ENCODE results near the gene PGA3. TPM values are rescaled to one million over a fixed set of nuclear protein-coding genes. Genes with fewer than 3 reads are reported as not detected.

The PGA3 gene
- total RNA-seq, 4 donors from 2014 or later: 4.3 to 7.9 TPM; not detected in 2

GRCh38 chr11:61193596-61193995 is 9.7 kb upstream of the PGA3 start:
- 25 to 30% methylated on average over 7 to 12 of the region's 12 CpGs for WGBS, 2 donors

GRCh38 chr11:61194169-61194671 is 9.1 kb upstream of the PGA3 start:
- DNase-seq: peak; percentile 67 to 71
- H3K4me3 ChIP-seq (replicated peaks in 1 of 3): no peak overlapping the region
- H3K27ac ChIP-seq: peak overlapping the region; percentile 65 to 73 (median 71)
- no peak for TF ChIP-seq POLR2A (IDR thresholded peaks at IDR 0.05)
- no peak for TF ChIP-seq CTCF (IDR thresholded peaks at IDR 0.05)
- WGBS, 2 donors: 31 to 33% methylated on average over 11 to 12 of the region's 12 CpGs
- no peaks in the 10 kb centered on the region for H3K36me3 ChIP-seq
- no peaks in the 10 kb centered on the region for H3K27me3 ChIP-seq
- intact Hi-C loops (cut with DNase I): no loop called here
- no peaks in the 10 kb centered on the region for H3K9me3 ChIP-seq
- H3K4me1 ChIP-seq: peaks cover 23 to 32% of the 10 kb centered on the region in 2 donors

More at GRCh38 chr11:61193596-61193995, 9.7 kb upstream of the PGA3 start:
- Histone ChIP-seq H3K4me1 (peaks cover 23 to 32% of the 10 kb centered on the region in 2 donors), H3K27ac (peak overlapping the region; percentile 65 to 73 (median 71)), H3K9me3 (no peaks in the 10 kb centered on the region), H3K4me3 (replicated peaks in 1 of 3) (no peak overlapping the region), H3K27me3 (no peaks in the 10 kb centered on the region), H3K36me3 (no peaks in the 10 kb centered on the region)
- TF ChIP-seq POLR2A (IDR thresholded peaks at IDR 0.05): no peak
- no peak for TF ChIP-seq CTCF (IDR thresholded peaks at IDR 0.05)
- DNase-seq: peak; percentile 46 to 54
- intact Hi-C loops (cut with DNase I): no loop called here

- no peaks in the 10 kb centered on the region for H3K36me3 ChIP-seq
- no peaks in the 10 kb centered on the region for H3K9me3 ChIP-seq
- 80% methylated on average over 6 to 7 of the region's 7 CpGs for WGBS, 2 donors
- peak overlapping the region; percentile 65 to 87 (median 71) for H3K27ac ChIP-seq
- peak in 1 of 2 donors; percentile 6 for DNase-seq
- no peak overlapping the region for H3K4me3 ChIP-seq (replicated peaks in 1 of 3)
- H3K27me3 ChIP-seq: no peaks in the 10 kb centered on the region
- TF ChIP-seq POLR2A (IDR thresholded peaks at IDR 0.05) (no peak), CTCF (IDR thresholded peaks at IDR 0.05) (no peak)
- intact Hi-C loops (cut with DNase I): no loop called here
- peaks cover 23 to 32% of the 10 kb centered on the region in 2 donors for H3K4me1 ChIP-seq
Observed at GRCh38 chr11:61194981-61195695, 8.2 kb upstream of the PGA3 start.

GRCh38 chr11:61195719-61196118 is 7.6 kb upstream of the PGA3 start:
- Histone ChIP-seq H3K4me1 (peaks cover 23 to 32% of the 10 kb centered on the region in 2 donors), H3K4me3 (replicated peaks in 1 of 3) (no peak overlapping the region), H3K27ac (peak overlapping the region; percentile 65 to 87 (median 71)), H3K36me3 (no peaks in the 10 kb centered on the region), H3K9me3 (no peaks in the 10 kb centered on the region), H3K27me3 (no peaks in the 10 kb centered on the region)
- WGBS, 2 donors: 52 to 58% methylated on average over 7 of the region's 7 CpGs
- TF ChIP-seq POLR2A (IDR thresholded peaks at IDR 0.05) (no peak), CTCF (IDR thresholded peaks at IDR 0.05) (no peak)
- intact Hi-C loops (cut with DNase I): no loop called here
- peak; percentile 61 to 70 for DNase-seq

- H3K27me3 ChIP-seq: no peaks in the 10 kb centered on the region
- peaks cover 19 to 23% of the 10 kb centered on the region in 2 donors for H3K4me1 ChIP-seq
- TF ChIP-seq CTCF (IDR thresholded peaks at IDR 0.05) (no peak), POLR2A (IDR thresholded peaks at IDR 0.05) (no peak)
- 69 to 89% methylated on average over 6 of the region's 6 CpGs for WGBS, 2 donors
- intact Hi-C loops (cut with DNase I): no loop called here
- H3K36me3 ChIP-seq: no peaks in the 10 kb centered on the region
- no peak for DNase-seq
- H3K27ac ChIP-seq: no peak overlapping the region
- H3K4me3 ChIP-seq (replicated peaks in 1 of 3): no peak overlapping the region
- H3K9me3 ChIP-seq: no peaks in the 10 kb centered on the region
Observed at GRCh38 chr11:61198361-61198760, 5.0 kb upstream of the PGA3 start.

Measured in thyroid gland (tissue), 4 donors.